Neural cell (in vitro differentiated cells): Measurements from ENCODE around the gene BTNL8.

Experiments
- EP300 ChIP-seq: fragments of 450-650 bp; conservative IDR thresholded peaks from 2 replicates; pipeline ENCODE4 v1.6.1; 2014; ENCODE audit warnings: antibody characterized with exemption, mild to moderate bottlenecking, moderate library complexity; ENCODE audit not compliant: poor library complexity, severe bottlenecking
- EZH2 ChIP-seq: fragments of 200-600, 300-800 bp; shearing (Covaris generic), sonication (generic); IDR thresholded peaks from 2 replicates; pipeline ENCODE4 v1.6.1; 2014; ENCODE audit warnings: antibody characterized with exemption, low read length, borderline replicate concordance, mild to moderate bottlenecking; ENCODE audit not compliant: insufficient read depth, poor library complexity, severe bottlenecking
- MXI1 ChIP-seq: fragments of 450-650 bp; conservative IDR thresholded peaks from 2 replicates; pipeline ENCODE4 v1.6.1; 2014; ENCODE audit warnings: antibody characterized with exemption, mild to moderate bottlenecking; ENCODE audit not compliant: poor library complexity, severe bottlenecking
- POLR2AphosphoS5 ChIP-seq: IDR thresholded peaks from 2 replicates; pipeline ENCODE4 v1.6.1; 2012
- RAD21 ChIP-seq: fragments of 450-650 bp; conservative IDR thresholded peaks from 2 replicates; pipeline ENCODE4 v1.6.1; 2014; ENCODE audit warnings: antibody characterized with exemption, mild to moderate bottlenecking, moderate library complexity
- REST ChIP-seq: IDR thresholded peaks from 2 replicates; pipeline ENCODE4 v1.6.1; 2012; ENCODE audit warnings: borderline replicate concordance
- SMC3 ChIP-seq: fragments of 450-650 bp; conservative IDR thresholded peaks from 2 replicates; pipeline ENCODE4 v1.6.1; 2014; ENCODE audit warnings: antibody characterized with exemption, mild to moderate bottlenecking, moderate library complexity; ENCODE audit not compliant: poor library complexity
- TF ChIP-seq, protein P1 (sequence below): fragments of 450-650 bp; IDR thresholded peaks from 2 replicates; pipeline ENCODE4 v1.5.1; 2014; ENCODE audit warnings: antibody characterized with exemption, mild to moderate bottlenecking, moderate library complexity; ENCODE audit not compliant: poor library complexity, severe bottlenecking

GRCh38 chr5:180914646-180915045 lies 15.7 kb downstream of the BTNL8 start:
- TF ChIP-seq REST (no peak), POLR2AphosphoS5 (no peak), MXI1 (no peak), SMC3 (no peak), EP300 (no peak), RAD21 (no peak), EZH2 (no peak)
- TF ChIP-seq, protein P1, sequence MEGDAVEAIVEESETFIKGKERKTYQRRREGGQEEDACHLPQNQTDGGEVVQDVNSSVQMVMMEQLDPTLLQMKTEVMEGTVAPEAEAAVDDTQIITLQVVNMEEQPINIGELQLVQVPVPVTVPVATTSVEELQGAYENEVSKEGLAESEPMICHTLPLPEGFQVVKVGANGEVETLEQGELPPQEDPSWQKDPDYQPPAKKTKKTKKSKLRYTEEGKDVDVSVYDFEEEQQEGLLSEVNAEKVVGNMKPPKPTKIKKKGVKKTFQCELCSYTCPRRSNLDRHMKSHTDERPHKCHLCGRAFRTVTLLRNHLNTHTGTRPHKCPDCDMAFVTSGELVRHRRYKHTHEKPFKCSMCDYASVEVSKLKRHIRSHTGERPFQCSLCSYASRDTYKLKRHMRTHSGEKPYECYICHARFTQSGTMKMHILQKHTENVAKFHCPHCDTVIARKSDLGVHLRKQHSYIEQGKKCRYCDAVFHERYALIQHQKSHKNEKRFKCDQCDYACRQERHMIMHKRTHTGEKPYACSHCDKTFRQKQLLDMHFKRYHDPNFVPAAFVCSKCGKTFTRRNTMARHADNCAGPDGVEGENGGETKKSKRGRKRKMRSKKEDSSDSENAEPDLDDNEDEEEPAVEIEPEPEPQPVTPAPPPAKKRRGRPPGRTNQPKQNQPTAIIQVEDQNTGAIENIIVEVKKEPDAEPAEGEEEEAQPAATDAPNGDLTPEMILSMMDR, result no peak
